SK-N-SH treated with all-trans-retinoic acid at 6 μM for 48 hours (cell line): Measurements from ENCODE around the gene RBFOX2.

Source experiments
- BACH2 ChIP-seq: fragments of 250-450 bp; sonication (Bioruptor Pico); IDR thresholded peaks from 2 replicates; pipeline ENCODE4 v1.9.0; 2021; ENCODE audit warnings: mild to moderate bottlenecking, borderline replicate concordance
- ESRRG ChIP-seq: fragments of 250-450 bp; sonication (Bioruptor Pico); IDR thresholded peaks from 2 replicates; pipeline ENCODE4 v1.6.1; 2021; ENCODE audit warnings: mild to moderate bottlenecking
- GLIS3 ChIP-seq: fragments of 250-450 bp; sonication (Bioruptor Pico); IDR thresholded peaks from 2 replicates; pipeline ENCODE4 v1.5.0; 2020; ENCODE audit warnings: mild to moderate bottlenecking, moderate library complexity
- ISL1 ChIP-seq: fragments of 250-450 bp; sonication (Bioruptor Pico); IDR thresholded peaks from 2 replicates; pipeline ENCODE4 v2.1.2; 2022; ENCODE audit warnings: mild to moderate bottlenecking, moderate library complexity
- OSR1 ChIP-seq: fragments of 250-450 bp; sonication (Bioruptor Pico); IDR thresholded peaks from 2 replicates; pipeline ENCODE4 v1.8.0; 2022; ENCODE audit warnings: moderate library complexity, mild to moderate bottlenecking, inconsistent platforms
- PPARA ChIP-seq: fragments of 250-450 bp; sonication (Bioruptor Pico); IDR thresholded peaks from 2 replicates; pipeline ENCODE4 v1.5.0; 2020; ENCODE audit warnings: mild to moderate bottlenecking, borderline replicate concordance
- TOX ChIP-seq: fragments of 250-450 bp; sonication (Bioruptor Pico); IDR thresholded peaks from 2 replicates; pipeline ENCODE4 v1.8.0; 2021; ENCODE audit warnings: mild to moderate bottlenecking, moderate library complexity, borderline replicate concordance
- ZC3H10 ChIP-seq: fragments of 250-450 bp; sonication (Bioruptor Pico); IDR thresholded peaks from 2 replicates; pipeline ENCODE4 v1.5.1; 2021; ENCODE audit warnings: mild to moderate bottlenecking, moderate library complexity
- ZFP3 ChIP-seq: fragments of 250-450 bp; sonication (Bioruptor Pico); IDR thresholded peaks from 2 replicates; pipeline ENCODE4 v1.5.0; 2020; ENCODE audit warnings: mild to moderate bottlenecking, moderate library complexity
- ZFP30 ChIP-seq: fragments of 450-650 bp; formaldehyde crosslinking; IDR thresholded peaks from 2 replicates; pipeline ENCODE4 v1.5.0; 2022; ENCODE audit warnings: mild to moderate bottlenecking, moderate library complexity
- ZNF70 ChIP-seq: fragments of 450-650 bp; formaldehyde crosslinking; IDR thresholded peaks from 2 replicates; pipeline ENCODE4 v1.5.0; 2020; ENCODE audit warnings: mild to moderate bottlenecking, moderate library complexity
- TF ChIP-seq, protein P1 (sequence below): fragments of 250-450 bp; sonication (Bioruptor Pico); IDR thresholded peaks from 2 replicates; pipeline ENCODE4 v1.8.0; 2020; ENCODE audit warnings: mild to moderate bottlenecking, moderate library complexity, borderline replicate concordance
- TF ChIP-seq, protein P2 (sequence below): fragments of 250-450 bp; sonication (Bioruptor Pico); IDR thresholded peaks from 2 replicates; pipeline ENCODE4 v1.5.1; 2021; ENCODE audit warnings: mild to moderate bottlenecking, moderate library complexity

DNA sequence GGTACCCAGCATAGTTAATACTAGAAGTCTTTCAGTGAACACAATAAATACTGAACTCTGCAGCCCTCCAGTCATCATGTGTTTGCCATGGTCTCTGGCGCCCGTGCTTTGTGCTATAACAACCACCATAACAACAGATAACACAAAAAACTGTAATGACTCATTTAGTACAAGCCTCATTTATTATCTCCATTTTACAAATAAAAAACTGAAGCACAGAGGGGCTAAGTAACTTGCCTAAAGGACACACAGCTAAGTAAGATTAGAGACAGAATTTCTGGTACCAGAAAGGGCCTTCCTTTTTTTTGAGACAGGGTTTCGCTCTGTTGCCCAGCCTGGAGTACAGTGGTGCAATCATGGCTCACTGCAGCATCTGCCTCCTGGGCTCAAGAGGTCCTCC, 19.5 kb downstream of the RBFOX2 start:
- TF ChIP-seq BACH2 (CRISPR knock-in tag): no peak
- TF ChIP-seq ZFP3: no peak
- TF ChIP-seq ZFP30: no peak
- no peak for TF ChIP-seq ZC3H10 (CRISPR knock-in tag)
- TF ChIP-seq GLIS3 (CRISPR knock-in tag): no peak
- no peak for TF ChIP-seq PPARA (CRISPR knock-in tag)
- TF ChIP-seq, protein P1, sequence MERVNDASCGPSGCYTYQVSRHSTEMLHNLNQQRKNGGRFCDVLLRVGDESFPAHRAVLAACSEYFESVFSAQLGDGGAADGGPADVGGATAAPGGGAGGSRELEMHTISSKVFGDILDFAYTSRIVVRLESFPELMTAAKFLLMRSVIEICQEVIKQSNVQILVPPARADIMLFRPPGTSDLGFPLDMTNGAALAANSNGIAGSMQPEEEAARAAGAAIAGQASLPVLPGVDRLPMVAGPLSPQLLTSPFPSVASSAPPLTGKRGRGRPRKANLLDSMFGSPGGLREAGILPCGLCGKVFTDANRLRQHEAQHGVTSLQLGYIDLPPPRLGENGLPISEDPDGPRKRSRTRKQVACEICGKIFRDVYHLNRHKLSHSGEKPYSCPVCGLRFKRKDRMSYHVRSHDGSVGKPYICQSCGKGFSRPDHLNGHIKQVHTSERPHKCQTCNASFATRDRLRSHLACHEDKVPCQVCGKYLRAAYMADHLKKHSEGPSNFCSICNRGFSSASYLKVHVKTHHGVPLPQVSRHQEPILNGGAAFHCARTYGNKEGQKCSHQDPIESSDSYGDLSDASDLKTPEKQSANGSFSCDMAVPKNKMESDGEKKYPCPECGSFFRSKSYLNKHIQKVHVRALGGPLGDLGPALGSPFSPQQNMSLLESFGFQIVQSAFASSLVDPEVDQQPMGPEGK (CRISPR knock-in tag): no peak
- TF ChIP-seq OSR1: no peak
- TF ChIP-seq TOX (CRISPR knock-in tag): no peak
- TF ChIP-seq, protein P2, sequence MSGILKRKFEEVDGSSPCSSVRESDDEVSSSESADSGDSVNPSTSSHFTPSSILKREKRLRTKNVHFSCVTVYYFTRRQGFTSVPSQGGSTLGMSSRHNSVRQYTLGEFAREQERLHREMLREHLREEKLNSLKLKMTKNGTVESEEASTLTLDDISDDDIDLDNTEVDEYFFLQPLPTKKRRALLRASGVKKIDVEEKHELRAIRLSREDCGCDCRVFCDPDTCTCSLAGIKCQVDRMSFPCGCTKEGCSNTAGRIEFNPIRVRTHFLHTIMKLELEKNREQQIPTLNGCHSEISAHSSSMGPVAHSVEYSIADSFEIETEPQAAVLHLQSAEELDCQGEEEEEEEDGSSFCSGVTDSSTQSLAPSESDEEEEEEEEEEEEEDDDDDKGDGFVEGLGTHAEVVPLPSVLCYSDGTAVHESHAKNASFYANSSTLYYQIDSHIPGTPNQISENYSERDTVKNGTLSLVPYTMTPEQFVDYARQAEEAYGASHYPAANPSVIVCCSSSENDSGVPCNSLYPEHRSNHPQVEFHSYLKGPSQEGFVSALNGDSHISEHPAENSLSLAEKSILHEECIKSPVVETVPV: no peak
- no peak for TF ChIP-seq ESRRG (CRISPR knock-in tag)
- TF ChIP-seq ZNF70 (CRISPR knock-in tag): no peak
- TF ChIP-seq ISL1 (CRISPR knock-in tag): no peak
